Thoracic aorta (tissue), 2 donors: ENCODE data around the gene VGLL4. TPM values are rescaled to one million over a fixed set of nuclear protein-coding genes. Genes with fewer than 3 reads are reported as not detected.
"Not testable (repeated sequence)": the region's sequence is repeated elsewhere in the genome, so short reads cannot be mapped to it uniquely, and the experiment has no call there.

ENCODE experiments used
- ATAC-seq: fragments of 150-250 bp; one replicate; pipeline ENCODE4 v1.8.0; 2017; ENCODE audit warnings: low read depth; ENCODE audit not compliant: insufficient number of reproducible peaks, low FRiP score
- DNase-seq: peaks from one replicate; pipeline ENCODE4 v3.0.0-alpha.2; 2020; ENCODE audit warnings: low spot score
- H3K27ac ChIP-seq, 2 donors: fragments of 200-600 bp; sonication (generic); 1 replicate in 1 of 2; 2 replicates in 1 of 2; pipeline ENCODE4 v1.5.1; 2016; ENCODE audit warnings: mild to moderate bottlenecking in 2 of 2, moderate library complexity in 2 of 2
- H3K27me3 ChIP-seq: fragments of 200-600 bp; sonication (generic); replicated peaks from 2 replicates; pipeline ENCODE4 v1.6.0; 2016; ENCODE audit warnings: mild to moderate bottlenecking; ENCODE audit not compliant: insufficient read depth
- H3K36me3 ChIP-seq: fragments of 200-600 bp; sonication (generic); one replicate; pipeline ENCODE4 v1.5.1; 2016
- H3K4me1 ChIP-seq, 2 donors: fragments of 200-600 bp; sonication (generic); 1 replicate in 1 of 2; 2 replicates in 1 of 2; pipeline versions ENCODE4 v1.5.1 to v1.6.0; 2016; ENCODE audit warnings: low read depth in 2 of 2, mild to moderate bottlenecking in 1 of 2; ENCODE audit not compliant: control insufficient read depth in 1 of 2
- H3K4me3 ChIP-seq: fragments of 200-600 bp; sonication (generic); 2 replicates; pipeline ENCODE4 v1.5.1; 2016; ENCODE audit warnings: mild to moderate bottlenecking
- H3K9me3 ChIP-seq: fragments of 200-600 bp; sonication (generic); 2 replicates; pipeline ENCODE4 v1.5.1; 2016
- total RNA-seq, 2 donors: library from RNA; depleted of rRNA; stranded (reverse); fragments of >200 nt; gene quantifications; one replicate each; pipeline versions ENCODE4 v1.1.0 to v1.2.3, GENCODE V29; 2016
- TF ChIP-seq, protein P1 (sequence below): fragments of 200-600 bp; sonication (generic); IDR thresholded peaks from one replicate; pipeline ENCODE4 v1.5.1; 2019; ENCODE audit warnings: antibody characterized with exemption

VGLL4 gene
- total RNA-seq, 2 donors from 2014 or later: 113 to 114 TPM

GRCh38 chr3:11596387-11596786 lies 47.3 kb downstream of the VGLL4 start:
- Histone ChIP-seq H3K27me3 (no peaks in the 10 kb centered on the region), H3K36me3 (no peaks in the 10 kb centered on the region), H3K9me3 (no peaks in the 10 kb centered on the region), H3K4me1 (peaks cover 33 to 80% of the 10 kb centered on the region in 2 donors), H3K27ac (peak overlapping the region in 1 of 2 donors; percentile 37), H3K4me3 (no peak overlapping the region)
- TF ChIP-seq, protein P1, sequence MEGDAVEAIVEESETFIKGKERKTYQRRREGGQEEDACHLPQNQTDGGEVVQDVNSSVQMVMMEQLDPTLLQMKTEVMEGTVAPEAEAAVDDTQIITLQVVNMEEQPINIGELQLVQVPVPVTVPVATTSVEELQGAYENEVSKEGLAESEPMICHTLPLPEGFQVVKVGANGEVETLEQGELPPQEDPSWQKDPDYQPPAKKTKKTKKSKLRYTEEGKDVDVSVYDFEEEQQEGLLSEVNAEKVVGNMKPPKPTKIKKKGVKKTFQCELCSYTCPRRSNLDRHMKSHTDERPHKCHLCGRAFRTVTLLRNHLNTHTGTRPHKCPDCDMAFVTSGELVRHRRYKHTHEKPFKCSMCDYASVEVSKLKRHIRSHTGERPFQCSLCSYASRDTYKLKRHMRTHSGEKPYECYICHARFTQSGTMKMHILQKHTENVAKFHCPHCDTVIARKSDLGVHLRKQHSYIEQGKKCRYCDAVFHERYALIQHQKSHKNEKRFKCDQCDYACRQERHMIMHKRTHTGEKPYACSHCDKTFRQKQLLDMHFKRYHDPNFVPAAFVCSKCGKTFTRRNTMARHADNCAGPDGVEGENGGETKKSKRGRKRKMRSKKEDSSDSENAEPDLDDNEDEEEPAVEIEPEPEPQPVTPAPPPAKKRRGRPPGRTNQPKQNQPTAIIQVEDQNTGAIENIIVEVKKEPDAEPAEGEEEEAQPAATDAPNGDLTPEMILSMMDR: no peak
- DNase-seq (no peak), ATAC-seq (no peak)

- H3K27ac ChIP-seq, H3K9me3 ChIP-seq, DNase-seq, H3K4me3 ChIP-seq, ATAC-seq, H3K27me3 ChIP-seq, H3K36me3 ChIP-seq: not testable (repeated sequence)
- H3K4me1 ChIP-seq: peaks cover 43 to 81% of the 10 kb centered on the region in 2 donors
Observed at GRCh38 chr3:11595024-11595423, 48.7 kb downstream of the VGLL4 start.

GRCh38 chr3:11593318-11594034 lies 50.2 kb downstream of the VGLL4 start:
- no peak for ATAC-seq
- TF ChIP-seq, protein P1: no peak
- H3K27ac ChIP-seq: peak overlapping the region; percentile 74 to 78
- H3K4me1 ChIP-seq: peaks cover 44 to 82% of the 10 kb centered on the region in 2 donors
- H3K4me3 ChIP-seq: no peak overlapping the region
- no peaks in the 10 kb centered on the region for H3K9me3 ChIP-seq
- no peaks in the 10 kb centered on the region for H3K27me3 ChIP-seq
- H3K36me3 ChIP-seq: no peaks in the 10 kb centered on the region
- no peak for DNase-seq

- TF ChIP-seq, protein P1: no peak
- peak overlapping the region; percentile 41 for H3K4me3 ChIP-seq
- no peaks in the 10 kb centered on the region for H3K36me3 ChIP-seq
- ATAC-seq (no peak), DNase-seq (no peak)
- peaks cover 46 to 82% of the 10 kb centered on the region in 2 donors for H3K4me1 ChIP-seq
- no peaks in the 10 kb centered on the region for H3K9me3 ChIP-seq
- H3K27ac ChIP-seq: peak overlapping the region; percentile 74 to 78
- H3K27me3 ChIP-seq: no peaks in the 10 kb centered on the region
Observed at GRCh38 chr3:11592445-11593298, 51.0 kb downstream of the VGLL4 start.

DNA sequence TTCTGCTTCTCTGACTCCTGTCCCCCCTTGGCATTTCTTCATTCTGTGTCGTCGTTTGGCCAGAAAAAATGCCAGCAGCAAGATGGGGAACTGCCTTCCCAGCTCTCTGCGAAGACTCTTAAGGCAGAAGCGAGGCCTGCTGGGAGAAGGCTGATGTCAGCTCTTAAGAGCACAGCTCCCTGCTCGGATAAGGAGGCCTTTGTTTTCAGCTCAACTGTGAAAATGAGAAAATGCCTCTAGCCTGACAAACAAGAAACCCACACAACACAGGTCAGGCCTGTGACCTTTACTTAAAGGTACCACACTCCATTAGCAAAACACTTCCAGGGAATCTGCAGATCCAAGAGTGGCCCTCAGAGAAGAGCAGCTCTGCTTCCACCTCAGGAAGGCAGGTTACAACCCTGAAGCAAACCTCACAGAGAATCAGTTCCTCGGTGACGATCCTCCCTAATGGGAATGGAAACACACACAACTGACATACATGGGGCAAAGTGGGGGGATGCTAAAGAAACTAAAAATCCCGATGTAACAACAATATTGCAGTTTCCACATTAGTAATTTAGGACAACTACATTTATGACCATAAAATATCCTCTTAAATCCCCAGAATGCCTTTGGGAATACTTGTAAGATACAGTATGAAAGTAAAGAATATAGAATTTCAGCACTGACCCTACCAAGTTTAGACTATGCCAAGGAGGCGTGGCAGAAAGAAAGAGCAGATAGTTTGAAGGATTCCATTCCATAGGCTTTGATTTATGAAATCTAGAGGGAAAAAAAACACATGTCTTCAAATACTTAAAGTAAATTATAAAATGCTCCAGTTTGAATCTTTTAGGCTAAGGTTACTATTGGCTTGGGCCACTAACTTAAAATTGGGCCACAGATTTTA lies 52.1 kb downstream of the VGLL4 start:
- Histone ChIP-seq H3K9me3 (no peaks in the 10 kb centered on the region), H3K27ac (peak overlapping the region; percentile 74 to 78), H3K27me3 (no peaks in the 10 kb centered on the region), H3K4me1 (peaks cover 54 to 82% of the 10 kb centered on the region in 2 donors), H3K4me3 (peak overlapping the region; percentile 41), H3K36me3 (no peaks in the 10 kb centered on the region)
- DNase-seq: no peak
- peak; percentile 46 for ATAC-seq
- TF ChIP-seq, protein P1: no peak
